T47D (cell line): Measurements from ENCODE around the gene AKAP6.
"Not testable (repeated sequence)": the region's sequence is repeated elsewhere in the genome, so short reads cannot be mapped to it uniquely, and the experiment has no call there.

Source experiments
- DNase-seq, 2 experiments: peaks; one replicate each; pipeline versions ENCODE4 v3.0.0 to v3.0.0-alpha.2; 2011 to 2012; ENCODE audit warnings: low read depth in 1 of 2, low spot score in 1 of 2
- JUND ChIP-seq: IDR thresholded peaks from 2 replicates; pipeline ENCODE4 v1.6.1; 2012; ENCODE audit warnings: low read depth
- in situ Hi-C: cut with HindIII; loops from 2 replicates; pipeline ENCODE4 v1.10.0; 2016; ENCODE audit warnings: low sequenced_read_pairs, low pct_unique_long_range_greater_than_20kb

AKAP6 gene

GRCh38 chr14:32567543-32568384 lies 238.7 kb downstream of the AKAP6 start:
- in situ Hi-C loops = no loop called here
- DNase-seq = no peak
- no peak for TF ChIP-seq JUND

- in situ Hi-C loops = no loop called here
- no peak for DNase-seq
- TF ChIP-seq JUND = no peak
Observed at GRCh38 chr14:32571551-32571950, 242.5 kb downstream of the AKAP6 start.

- DNase-seq = no peak
- in situ Hi-C loops = no loop called here
- TF ChIP-seq JUND = no peak
Observed at GRCh38 chr14:32571995-32572866, 243.1 kb downstream of the AKAP6 start.

GRCh38 chr14:32572867-32573150 lies 243.7 kb downstream of the AKAP6 start:
- in situ Hi-C loops = no loop called here
- DNase-seq = no peak
- TF ChIP-seq JUND = no peak

- in situ Hi-C loops = no loop called here
- no peak for TF ChIP-seq JUND
- no peak for DNase-seq
Observed at GRCh38 chr14:32574269-32574668, 245.2 kb downstream of the AKAP6 start.

GRCh38 chr14:32576088-32576795 lies 247.1 kb downstream of the AKAP6 start:
- DNase-seq = peak; percentile 45 to 75
- in situ Hi-C loops = no loop called here
- no peak for TF ChIP-seq JUND

- in situ Hi-C loops = no loop called here
- DNase-seq = no peak
- no peak for TF ChIP-seq JUND
Observed at GRCh38 chr14:32576977-32577376, 247.9 kb downstream of the AKAP6 start.

GRCh38 chr14:32578181-32578580 lies 249.1 kb downstream of the AKAP6 start:
- in situ Hi-C loops = no loop called here

GRCh38 chr14:32583427-32583826 lies 254.3 kb downstream of the AKAP6 start:
- in situ Hi-C loops, DNase-seq: not testable (repeated sequence)

More at GRCh38 chr14:32578181-32578580, 249.1 kb downstream of the AKAP6 start:
- TF ChIP-seq JUND = no peak
- no peak for DNase-seq

GRCh38 chr14:32584079-32584478 lies 255.0 kb downstream of the AKAP6 start:
- TF ChIP-seq JUND = no peak
- no peak for DNase-seq
- in situ Hi-C loops = no loop called here

GRCh38 chr14:32587461-32587860 lies 258.4 kb downstream of the AKAP6 start:
- in situ Hi-C loops = no loop called here
- TF ChIP-seq JUND = no peak
- DNase-seq = no peak

- in situ Hi-C loops = no loop called here
- DNase-seq = peak in 1 of 2 experiments; percentile 24
Observed at GRCh38 chr14:32588448-32589320, 259.6 kb downstream of the AKAP6 start.

More at GRCh38 chr14:32588448-32589320, 259.6 kb downstream of the AKAP6 start:
- TF ChIP-seq JUND = no peak
